ENCODE results near the gene IL17RA.

- TF ChIP-seq CTCF (optimal IDR thresholded peaks at IDR 0.05 in 1 of 3, IDR thresholded peaks at IDR 0.05 in 1 of 3, conservative IDR thresholded peaks at IDR 0.05 in 1 of 3; ENCODE audit: extremely low read depth in 1 of 3, insufficient read depth in 2 of 3, low read length in 3 of 3) (no peak), EZH2 (IDR thresholded peaks at IDR 0.05; ENCODE audit: low read length) (no peak)
Measured at GRCh38 chr22:17043521-17043920, 41.3 kb upstream of the IL17RA start.

Measured in keratinocyte (primary cell).